NCI-H748 (cell line): ENCODE measurements around the gene DIPK1B.
"Not testable (repeated sequence)": the region's sequence is repeated elsewhere in the genome, so short reads cannot be mapped to it uniquely, and the experiment has no call there.

Experiments used
- DNase-seq: peaks from one replicate; lab custom pipeline; 2025; ENCODE audit not compliant: unreplicated experiment; lab: John Stamatoyannopoulos, UW

Gene DIPK1B

DNA sequence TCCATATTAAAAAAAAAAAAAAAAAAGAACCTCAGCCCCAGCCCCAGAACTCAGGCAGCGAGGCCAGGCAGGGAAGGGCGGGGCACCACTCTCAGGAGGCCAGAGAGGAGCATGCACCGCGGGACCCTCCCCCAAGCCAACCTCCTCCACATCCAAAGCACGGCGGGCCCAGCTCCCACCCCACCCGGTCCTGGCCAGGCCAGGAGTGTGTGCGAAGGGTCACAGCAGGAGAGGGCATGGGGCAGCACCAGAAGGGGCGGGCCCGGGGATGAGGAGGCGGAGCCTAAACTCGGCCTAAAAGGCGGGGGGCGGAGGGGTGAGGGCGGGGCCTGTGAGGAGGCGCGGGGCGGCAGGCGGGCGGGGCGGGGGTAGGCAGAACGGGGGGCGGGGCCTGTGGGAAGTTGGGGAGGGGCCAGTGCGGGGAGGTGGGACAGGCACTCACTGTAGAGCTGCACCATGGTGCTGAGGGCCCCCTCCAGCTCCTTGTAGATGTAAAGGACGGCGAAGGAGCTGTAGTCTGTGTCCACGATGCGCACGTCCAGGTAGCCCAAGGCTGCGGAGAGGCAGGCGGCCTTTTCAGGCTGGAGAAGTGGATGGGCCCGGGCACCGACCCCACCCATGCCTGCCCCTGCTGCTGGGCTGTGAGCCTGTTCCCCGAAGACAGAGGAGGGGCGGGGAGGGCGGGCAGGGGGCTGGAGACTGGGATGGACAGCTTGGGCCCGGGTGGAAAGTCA lies 50.7 kb downstream of the DIPK1B start:
- DNase-seq, result peak; percentile 27

DNA sequence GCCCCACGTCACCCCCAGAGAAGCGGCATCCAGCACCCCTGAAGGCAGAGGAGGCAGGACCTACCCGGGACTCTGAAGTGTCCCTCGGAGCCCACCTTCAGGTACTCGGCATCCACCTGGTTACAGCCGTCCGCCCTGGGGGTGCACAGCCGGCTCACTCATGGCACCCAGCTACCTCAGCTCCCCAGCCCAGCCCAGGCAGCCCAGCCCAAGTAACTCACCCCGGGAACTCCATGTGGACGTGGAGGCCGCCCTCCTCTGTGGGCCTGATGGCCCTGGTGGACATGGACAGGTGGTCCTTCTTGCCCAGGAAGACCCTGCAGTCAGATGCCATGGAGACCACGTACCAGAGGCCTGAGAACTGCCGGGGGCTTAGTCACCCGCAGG lies 51.3 kb downstream of the DIPK1B start:
- DNase-seq, result no peak

DNA sequence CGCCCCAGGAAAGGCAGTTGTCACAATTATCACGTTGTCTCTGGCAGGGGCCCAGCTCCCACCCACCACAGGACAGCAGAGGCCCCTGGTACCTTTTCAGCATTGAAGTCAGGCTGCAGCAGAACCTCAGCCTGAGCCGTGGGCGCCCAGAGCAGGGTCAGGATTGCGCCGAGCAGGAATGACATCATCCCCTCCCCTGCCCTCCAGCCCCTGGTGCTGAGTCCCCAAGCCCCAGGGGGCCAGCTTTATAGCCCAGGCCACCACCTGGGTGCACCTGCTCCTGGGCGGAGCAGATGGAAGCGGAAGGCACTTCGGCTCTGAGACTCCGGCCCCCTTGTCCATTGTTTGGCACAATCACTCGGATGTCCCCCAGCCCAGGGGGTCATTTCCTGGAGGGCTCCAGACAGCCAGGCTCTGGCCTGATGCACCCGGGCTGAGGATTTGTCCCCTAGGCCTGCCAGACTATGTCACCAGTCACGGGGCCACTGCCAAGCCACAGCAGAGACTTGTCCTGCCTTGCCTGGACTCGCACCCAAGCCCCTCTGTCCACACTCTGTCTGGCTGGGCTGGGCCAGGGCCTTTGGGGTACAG lies 52.0 kb downstream of the DIPK1B start, which contains the start of gene LCN15:
Gene LCN15, minus strand, starts transcription at position 218 of the 591 bp plus-strand sequence. Its CDS starts 30 bp downstream, at position 188.
- DNase-seq, result no peak

DNA sequence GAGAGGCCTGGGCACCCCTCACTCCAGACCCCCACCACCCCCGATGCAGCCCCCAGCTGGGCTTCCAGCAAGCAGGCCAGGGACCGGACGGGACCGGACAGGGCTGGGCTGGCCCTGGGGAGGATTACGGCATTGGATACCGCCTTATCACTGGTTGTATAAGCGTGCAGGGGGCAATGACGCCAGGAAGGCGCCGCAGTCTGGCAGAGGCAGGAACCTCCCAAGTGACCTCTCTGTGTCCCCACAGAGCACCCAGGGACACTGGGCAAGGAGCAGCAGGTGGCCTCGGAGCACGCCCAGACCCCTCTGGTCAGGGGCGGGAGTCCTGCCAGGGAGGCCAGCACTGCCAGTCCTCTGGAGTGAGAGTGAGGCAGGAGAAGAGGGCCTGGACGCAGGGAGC lies 52.7 kb downstream of the DIPK1B start:
- DNase-seq, result no peak

DNA sequence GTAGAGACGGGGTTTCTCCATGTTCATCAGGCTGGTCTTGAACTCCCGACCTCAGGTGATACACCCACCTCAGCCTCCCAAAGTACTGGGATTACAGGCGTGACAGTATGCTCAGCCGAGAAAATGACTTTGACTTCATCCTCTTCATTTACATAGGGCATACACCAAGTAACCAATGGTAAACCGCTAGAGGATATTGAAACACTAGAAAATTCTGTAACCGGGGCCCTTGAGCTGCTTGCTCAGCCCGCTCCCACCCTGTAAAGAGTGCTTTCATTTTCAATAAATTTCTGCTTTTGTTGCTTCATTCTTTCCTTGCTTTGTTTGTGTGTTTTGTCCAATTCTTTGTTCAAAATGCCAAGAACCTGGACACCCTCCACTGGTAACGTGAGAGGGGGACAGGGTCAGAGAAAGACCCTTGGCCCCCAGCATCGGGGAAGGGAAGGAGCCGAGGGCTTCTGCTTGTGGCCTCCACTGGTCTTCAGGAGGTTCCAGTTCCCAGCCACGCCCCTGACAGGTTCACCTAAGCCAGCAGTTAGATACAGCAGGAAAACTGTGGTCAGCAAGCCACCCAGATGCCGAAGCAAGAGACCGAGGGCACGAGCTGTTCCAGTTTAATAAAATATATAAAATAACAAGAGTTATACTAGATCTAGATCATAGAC lies 53.5 kb downstream of the DIPK1B start:
- DNase-seq, result not testable (repeated sequence)

DNA sequence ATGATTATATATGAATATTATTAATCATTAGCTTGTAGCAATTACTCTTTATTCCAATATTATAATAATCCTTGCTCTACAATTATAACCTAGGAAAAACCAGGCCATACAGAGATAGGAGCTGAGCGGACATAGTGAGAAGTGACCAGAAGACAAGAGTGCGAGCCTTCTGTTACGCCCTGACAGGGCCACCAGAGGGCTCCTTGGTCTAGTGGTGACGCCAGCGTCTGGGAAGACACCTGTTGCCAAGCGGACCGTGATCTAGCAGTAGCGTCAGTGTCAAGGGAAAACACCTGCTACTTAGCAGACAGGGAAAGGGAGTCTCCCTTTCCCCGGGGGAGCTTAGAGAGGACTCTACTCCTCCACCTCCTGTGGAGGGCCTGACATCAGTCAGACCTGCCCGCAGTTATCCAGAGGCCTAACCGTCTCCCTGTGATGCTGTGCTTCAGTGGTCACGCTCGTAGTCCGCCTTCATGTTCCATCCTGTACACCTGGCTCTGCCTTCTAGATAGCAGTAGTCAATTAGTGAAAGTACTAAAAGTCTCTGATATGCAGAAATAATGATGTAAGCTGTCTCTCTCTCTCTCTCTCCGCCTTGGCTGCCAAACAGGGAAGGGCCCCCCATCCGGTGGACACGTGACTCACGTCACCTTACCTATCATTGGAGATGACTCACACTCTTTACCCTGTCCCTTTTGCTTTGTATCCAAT lies 54.2 kb downstream of the DIPK1B start:
- peak; percentile 77 for DNase-seq

DNA sequence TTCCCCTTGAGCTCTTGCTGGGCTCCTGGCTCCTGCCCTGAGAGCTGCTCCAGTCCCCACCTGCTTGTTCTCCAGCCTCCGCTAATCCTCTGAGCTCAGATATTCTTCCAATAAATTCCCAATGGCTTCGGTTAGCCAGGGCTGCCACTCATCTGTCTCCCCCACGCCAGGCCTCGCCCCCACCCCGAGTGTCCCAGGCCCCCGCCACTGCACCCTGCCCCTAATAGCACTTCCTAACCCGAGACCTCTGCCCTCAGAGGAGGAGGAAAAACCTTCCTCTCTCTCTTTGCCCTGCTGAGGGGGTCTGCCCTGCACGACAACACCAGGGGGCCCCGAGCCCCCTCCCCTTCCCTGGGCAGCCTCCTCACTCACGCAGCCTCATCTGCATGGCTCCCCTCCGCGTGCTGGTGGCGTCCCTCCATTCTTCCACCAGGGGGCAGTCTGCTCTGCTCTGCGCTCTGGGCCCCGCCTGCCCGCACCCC lies 57.4 kb downstream of the DIPK1B start:
- peak; percentile 43 for DNase-seq

DNA sequence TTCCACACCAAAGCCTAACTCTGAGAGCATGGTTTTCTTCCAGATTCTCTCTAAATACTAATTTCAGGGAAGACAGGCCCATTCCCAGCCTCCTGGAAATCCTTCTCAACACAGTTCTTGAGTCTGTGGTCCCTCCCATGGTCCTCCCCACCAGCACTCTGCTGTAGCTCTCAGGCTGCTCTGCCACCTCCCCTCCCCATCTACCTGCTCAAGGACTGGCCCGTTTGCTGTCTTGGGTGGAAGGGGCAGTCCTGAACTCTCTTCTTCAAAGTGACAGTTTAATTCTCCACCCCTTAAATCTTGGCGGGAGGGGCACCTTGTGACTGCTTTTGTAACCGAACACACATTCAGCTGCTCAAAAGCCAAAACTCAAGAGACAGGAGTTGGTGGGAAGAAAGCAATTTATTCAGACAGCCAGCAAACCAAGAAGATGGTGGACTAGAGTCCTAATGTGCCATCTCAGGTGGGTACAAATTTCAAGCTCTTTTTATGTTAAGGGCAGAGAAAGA lies 59.6 kb downstream of the DIPK1B start:
- DNase-seq, result no peak

DNA sequence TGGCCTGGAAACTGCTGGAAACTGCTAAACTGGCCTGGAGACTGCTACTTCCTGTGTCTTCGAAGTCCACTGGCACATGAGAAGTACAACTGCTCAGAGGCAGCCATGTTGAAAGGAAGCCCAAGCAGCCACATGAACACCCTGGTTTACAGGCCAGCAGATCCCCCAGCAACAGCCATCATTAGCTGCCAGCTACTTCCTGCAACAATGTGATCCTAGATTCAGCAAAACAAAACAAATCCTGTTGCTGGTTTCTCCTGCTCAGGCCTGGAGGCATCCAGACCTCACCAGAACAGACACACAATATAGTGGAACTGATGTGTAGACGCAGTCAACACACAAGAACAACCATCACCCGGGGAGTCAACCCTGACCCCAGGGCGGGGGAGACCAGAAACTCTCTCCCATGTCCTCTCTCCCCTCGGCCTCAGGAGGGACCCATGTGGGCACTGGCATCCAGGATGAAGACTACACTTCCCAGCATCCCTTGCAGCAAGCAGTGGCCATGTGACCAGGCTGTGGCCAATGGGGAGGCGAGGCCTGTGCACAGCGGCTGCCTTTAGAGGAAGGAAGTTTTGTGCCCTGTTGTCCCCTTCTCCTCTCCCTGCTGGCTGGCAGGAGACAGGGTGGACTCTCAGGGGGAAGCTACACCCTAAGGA lies 61.1 kb downstream of the DIPK1B start:
- no peak for DNase-seq
